ENCODE measurements around the gene SSUH2. TPM values are rescaled to one million over a fixed set of nuclear protein-coding genes. Genes with fewer than 3 reads are reported as not detected.

SSUH2 gene
- total and polyA plus RNA-seq, 2 of the 13 experiments (the other 11 are each of a cell fraction or from before 2014, with no cell fraction given) = 38.1 to 136 TPM

DNA sequence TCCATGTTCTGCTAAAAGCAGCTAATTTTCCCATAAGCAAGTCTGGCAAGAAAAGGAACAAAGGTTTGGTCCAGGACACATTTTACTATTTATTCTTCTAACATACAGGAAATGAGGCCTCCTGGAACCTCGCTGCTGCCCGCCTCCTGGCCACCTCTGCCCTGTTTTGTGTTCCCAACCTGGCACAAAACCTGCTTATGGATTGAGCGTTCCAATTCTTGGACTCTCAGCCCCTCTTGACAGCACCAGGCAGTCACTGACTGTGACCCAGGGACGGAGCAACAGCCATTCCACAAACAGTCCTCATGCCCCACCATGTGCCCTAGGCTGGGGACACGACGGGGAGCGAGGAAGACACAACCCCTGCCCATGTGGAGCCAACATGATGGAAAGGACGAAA, 11.6 kb upstream of the SSUH2 start (continued):
- TF ChIP-seq, protein P1, sequence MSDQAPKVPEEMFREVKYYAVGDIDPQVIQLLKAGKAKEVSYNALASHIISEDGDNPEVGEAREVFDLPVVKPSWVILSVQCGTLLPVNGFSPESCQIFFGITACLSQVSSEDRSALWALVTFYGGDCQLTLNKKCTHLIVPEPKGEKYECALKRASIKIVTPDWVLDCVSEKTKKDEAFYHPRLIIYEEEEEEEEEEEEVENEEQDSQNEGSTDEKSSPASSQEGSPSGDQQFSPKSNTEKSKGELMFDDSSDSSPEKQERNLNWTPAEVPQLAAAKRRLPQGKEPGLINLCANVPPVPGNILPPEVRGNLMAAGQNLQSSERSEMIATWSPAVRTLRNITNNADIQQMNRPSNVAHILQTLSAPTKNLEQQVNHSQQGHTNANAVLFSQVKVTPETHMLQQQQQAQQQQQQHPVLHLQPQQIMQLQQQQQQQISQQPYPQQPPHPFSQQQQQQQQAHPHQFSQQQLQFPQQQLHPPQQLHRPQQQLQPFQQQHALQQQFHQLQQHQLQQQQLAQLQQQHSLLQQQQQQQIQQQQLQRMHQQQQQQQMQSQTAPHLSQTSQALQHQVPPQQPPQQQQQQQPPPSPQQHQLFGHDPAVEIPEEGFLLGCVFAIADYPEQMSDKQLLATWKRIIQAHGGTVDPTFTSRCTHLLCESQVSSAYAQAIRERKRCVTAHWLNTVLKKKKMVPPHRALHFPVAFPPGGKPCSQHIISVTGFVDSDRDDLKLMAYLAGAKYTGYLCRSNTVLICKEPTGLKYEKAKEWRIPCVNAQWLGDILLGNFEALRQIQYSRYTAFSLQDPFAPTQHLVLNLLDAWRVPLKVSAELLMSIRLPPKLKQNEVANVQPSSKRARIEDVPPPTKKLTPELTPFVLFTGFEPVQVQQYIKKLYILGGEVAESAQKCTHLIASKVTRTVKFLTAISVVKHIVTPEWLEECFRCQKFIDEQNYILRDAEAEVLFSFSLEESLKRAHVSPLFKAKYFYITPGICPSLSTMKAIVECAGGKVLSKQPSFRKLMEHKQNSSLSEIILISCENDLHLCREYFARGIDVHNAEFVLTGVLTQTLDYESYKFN (CRISPR knock-in tag; conservative IDR thresholded peaks at IDR 0.05) = peak; percentile 25
- no peak for TF ChIP-seq CEBPG (CRISPR knock-in tag; IDR thresholded peaks at IDR 0.05)
- TF ChIP-seq SP5 (CRISPR knock-in tag; IDR thresholded peaks at IDR 0.05; ENCODE audit: borderline replicate concordance, low read depth) = peak; percentile 72
- no peak for TF ChIP-seq BCL6 (CRISPR knock-in tag; IDR thresholded peaks at IDR 0.05)
- TF ChIP-seq, protein P2, sequence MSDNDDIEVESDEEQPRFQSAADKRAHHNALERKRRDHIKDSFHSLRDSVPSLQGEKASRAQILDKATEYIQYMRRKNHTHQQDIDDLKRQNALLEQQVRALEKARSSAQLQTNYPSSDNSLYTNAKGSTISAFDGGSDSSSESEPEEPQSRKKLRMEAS (IDR thresholded peaks at IDR 0.05) = peak; percentile 60
- no peak for TF ChIP-seq ZNF724P (CRISPR knock-in tag; IDR thresholded peaks at IDR 0.05; ENCODE audit: borderline replicate concordance)
- TF ChIP-seq, protein P3, sequence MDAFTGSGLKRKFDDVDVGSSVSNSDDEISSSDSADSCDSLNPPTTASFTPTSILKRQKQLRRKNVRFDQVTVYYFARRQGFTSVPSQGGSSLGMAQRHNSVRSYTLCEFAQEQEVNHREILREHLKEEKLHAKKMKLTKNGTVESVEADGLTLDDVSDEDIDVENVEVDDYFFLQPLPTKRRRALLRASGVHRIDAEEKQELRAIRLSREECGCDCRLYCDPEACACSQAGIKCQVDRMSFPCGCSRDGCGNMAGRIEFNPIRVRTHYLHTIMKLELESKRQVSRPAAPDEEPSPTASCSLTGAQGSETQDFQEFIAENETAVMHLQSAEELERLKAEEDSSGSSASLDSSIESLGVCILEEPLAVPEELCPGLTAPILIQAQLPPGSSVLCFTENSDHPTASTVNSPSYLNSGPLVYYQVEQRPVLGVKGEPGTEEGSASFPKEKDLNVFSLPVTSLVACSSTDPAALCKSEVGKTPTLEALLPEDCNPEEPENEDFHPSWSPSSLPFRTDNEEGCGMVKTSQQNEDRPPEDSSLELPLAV (CRISPR knock-in tag; conservative IDR thresholded peaks at IDR 0.05; ENCODE audit: low read depth) = no peak
- peak; percentile 49; the same call in 1 of the 2 replicates for TF ChIP-seq MYC (CRISPR knock-in tag; IDR thresholded peaks at IDR 0.05; ENCODE audit: borderline replicate concordance)
- TF ChIP-seq TCF7 (IDR thresholded peaks at IDR 0.05; ENCODE audit: low read depth) = 0 out of 2 replicates have a peak, but pooled peaks have one; percentile 11
- TF ChIP-seq SALL1 (CRISPR knock-in tag; IDR thresholded peaks at IDR 0.05) = peak; percentile 33; the same call in 1 of the 2 replicates
- no peak for TF ChIP-seq ZNF598 (CRISPR knock-in tag; IDR thresholded peaks at IDR 0.05; ENCODE audit: borderline replicate concordance)
- TF ChIP-seq, protein P4, sequence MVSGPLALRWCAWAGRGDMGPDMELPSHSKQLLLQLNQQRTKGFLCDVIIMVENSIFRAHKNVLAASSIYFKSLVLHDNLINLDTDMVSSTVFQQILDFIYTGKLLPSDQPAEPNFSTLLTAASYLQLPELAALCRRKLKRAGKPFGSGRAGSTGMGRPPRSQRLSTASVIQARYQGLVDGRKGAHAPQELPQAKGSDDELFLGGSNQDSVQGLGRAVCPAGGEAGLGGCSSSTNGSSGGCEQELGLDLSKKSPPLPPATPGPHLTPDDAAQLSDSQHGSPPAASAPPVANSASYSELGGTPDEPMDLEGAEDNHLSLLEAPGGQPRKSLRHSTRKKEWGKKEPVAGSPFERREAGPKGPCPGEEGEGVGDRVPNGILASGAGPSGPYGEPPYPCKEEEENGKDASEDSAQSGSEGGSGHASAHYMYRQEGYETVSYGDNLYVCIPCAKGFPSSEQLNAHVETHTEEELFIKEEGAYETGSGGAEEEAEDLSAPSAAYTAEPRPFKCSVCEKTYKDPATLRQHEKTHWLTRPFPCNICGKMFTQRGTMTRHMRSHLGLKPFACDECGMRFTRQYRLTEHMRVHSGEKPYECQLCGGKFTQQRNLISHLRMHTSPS (CRISPR knock-in tag; IDR thresholded peaks at IDR 0.05; ENCODE audit: low read depth) = peak; percentile 86; the same call in 1 of the 2 replicates
- 0 out of 2 replicates have a peak, but pooled peaks have one; percentile 24 for TF ChIP-seq ZNF572 (CRISPR knock-in tag; IDR thresholded peaks at IDR 0.05)
- TF ChIP-seq ELF3 (CRISPR knock-in tag; IDR thresholded peaks at IDR 0.05) = peak; percentile 12; the same call in 1 of the 2 replicates
- peak; percentile 40; the same call in 1 of the 2 replicates for TF ChIP-seq SOX5 (CRISPR knock-in tag; IDR thresholded peaks at IDR 0.05; ENCODE audit: borderline replicate concordance)
- peak; percentile 59; the same call in 1 of the 2 replicates for TF ChIP-seq ETV5 (CRISPR knock-in tag; IDR thresholded peaks at IDR 0.05; ENCODE audit: borderline replicate concordance)
- TF ChIP-seq, protein P5, sequence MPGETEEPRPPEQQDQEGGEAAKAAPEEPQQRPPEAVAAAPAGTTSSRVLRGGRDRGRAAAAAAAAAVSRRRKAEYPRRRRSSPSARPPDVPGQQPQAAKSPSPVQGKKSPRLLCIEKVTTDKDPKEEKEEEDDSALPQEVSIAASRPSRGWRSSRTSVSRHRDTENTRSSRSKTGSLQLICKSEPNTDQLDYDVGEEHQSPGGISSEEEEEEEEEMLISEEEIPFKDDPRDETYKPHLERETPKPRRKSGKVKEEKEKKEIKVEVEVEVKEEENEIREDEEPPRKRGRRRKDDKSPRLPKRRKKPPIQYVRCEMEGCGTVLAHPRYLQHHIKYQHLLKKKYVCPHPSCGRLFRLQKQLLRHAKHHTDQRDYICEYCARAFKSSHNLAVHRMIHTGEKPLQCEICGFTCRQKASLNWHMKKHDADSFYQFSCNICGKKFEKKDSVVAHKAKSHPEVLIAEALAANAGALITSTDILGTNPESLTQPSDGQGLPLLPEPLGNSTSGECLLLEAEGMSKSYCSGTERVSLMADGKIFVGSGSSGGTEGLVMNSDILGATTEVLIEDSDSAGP (CRISPR knock-in tag; IDR thresholded peaks at IDR 0.05; ENCODE audit: borderline replicate concordance) = 0 out of 2 replicates have a peak, but pooled peaks have one; percentile 31
- TF ChIP-seq MYNN (CRISPR knock-in tag; IDR thresholded peaks at IDR 0.05; ENCODE audit: low read depth) = no peak
- no peak for TF ChIP-seq ZEB1 (IDR thresholded peaks at IDR 0.05; ENCODE audit: insufficient replicate concordance, low read depth)

All from HepG2 (cell line).